D721Med (cell line): ENCODE data around the gene CPD.

ENCODE experiments used
- DNase-seq: peaks from one replicate; pipeline ENCODE4 v3.0.0; 2011; ENCODE audit warnings: low spot score; ENCODE audit not compliant: insufficient read length
- FAIRE-seq: peaks from 2 replicates; lab custom pipeline; 2011; peaks lifted over from hg19 to GRCh38; lab: Jason Lieb, UNC
- TF ChIP-seq, protein P1 (sequence below): IDR thresholded peaks from 2 replicates; pipeline ENCODE4 v1.5.1; 2012; ENCODE audit warnings: mild to moderate bottlenecking, control low read depth; ENCODE audit not compliant: insufficient read depth; ENCODE audit errors: missing control alignments

CPD gene

DNA sequence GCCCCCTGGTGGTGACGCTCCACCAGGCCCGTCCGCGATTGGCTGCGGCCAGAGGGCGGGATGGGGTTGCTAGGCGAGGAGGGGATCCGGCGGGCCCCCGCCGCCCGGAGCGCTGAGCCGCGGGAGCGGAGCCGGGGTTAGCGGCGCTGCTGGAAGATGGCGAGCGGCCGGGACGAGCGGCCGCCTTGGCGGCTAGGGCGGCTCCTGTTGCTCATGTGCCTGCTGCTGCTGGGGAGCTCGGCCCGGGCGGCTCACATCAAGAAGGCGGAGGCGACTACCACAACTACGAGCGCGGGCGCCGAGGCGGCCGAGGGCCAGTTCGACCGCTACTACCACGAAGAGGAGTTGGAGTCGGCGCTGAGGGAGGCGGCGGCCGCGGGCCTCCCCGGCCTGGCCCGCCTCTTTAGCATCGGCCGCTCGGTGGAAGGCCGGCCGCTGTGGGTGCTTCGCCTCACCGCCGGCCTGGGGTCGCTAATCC, at the start of gene CPD:
TSS of gene CPD (plus strand) at position 103 of the 478 bp plus-strand sequence. CDS start at position 157, 54 bp downstream.
- FAIRE-seq (no peak), DNase-seq (peak; percentile 75)
- TF ChIP-seq, protein P1, sequence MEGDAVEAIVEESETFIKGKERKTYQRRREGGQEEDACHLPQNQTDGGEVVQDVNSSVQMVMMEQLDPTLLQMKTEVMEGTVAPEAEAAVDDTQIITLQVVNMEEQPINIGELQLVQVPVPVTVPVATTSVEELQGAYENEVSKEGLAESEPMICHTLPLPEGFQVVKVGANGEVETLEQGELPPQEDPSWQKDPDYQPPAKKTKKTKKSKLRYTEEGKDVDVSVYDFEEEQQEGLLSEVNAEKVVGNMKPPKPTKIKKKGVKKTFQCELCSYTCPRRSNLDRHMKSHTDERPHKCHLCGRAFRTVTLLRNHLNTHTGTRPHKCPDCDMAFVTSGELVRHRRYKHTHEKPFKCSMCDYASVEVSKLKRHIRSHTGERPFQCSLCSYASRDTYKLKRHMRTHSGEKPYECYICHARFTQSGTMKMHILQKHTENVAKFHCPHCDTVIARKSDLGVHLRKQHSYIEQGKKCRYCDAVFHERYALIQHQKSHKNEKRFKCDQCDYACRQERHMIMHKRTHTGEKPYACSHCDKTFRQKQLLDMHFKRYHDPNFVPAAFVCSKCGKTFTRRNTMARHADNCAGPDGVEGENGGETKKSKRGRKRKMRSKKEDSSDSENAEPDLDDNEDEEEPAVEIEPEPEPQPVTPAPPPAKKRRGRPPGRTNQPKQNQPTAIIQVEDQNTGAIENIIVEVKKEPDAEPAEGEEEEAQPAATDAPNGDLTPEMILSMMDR, result no peak

DNA sequence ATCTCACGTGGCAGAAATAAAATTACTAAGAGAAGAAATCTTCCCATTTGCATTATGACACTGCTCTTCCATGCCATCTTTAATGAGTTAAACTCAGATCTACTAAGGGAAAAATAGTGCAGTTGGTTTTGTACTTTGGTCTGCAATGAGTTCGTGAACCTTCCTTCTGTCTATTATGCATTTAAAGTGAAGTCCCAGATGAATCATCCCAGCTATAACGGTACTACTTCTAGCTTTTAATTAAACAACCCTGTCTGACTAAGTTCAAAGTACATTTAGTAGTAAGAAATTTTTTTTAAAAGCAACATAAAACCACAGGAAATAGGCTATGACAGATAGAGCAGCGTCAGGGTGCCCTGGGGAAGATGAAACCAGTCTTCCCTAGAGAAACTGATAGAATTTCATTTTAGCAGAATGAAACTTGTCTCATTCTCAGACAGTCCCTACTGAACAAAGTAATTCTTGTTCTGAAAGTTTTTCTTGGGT, 46.6 kb upstream of the CPD start:
- DNase-seq, result no peak
- TF ChIP-seq, protein P1, result no peak
- no peak for FAIRE-seq

DNA sequence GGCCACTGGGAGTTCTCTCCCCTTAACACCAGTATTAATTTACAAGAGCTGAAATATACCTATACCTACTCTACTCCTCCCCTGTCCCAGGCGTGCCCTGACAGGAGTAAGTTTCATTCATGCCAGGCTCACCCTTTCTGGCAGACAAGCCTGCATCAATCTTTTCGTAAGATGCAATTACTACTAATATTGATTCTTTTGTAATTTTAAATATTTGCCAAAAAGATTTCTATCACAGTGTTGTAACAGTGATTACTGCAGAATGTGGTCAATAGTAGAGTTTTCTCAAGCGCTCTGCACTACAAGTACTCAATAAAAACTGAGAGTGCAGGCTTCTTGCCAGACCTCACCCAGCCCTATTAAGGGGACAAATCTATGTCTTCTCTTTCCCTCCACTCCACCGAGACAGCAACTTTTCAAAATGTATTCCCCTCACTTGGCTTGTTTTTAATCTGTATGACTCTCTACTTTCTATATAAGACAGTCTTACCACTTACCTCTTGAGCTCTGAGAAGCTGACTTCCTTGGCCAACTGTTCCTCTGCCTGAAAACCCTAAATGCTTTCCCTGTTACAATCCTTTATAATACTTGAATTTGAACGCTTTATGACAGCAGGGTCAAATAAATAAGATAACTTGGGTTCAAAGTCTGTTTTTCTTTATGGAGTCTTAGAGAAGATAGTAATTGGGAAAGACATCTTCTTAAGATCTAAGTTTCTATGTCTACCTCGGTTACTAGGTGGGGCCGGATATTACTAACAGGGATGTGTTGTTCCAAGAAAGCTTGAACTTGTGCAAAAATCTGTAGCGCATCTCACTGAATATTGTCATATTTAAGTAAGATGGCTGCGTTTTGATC, 45.0 kb upstream of the CPD start, which contains the start of gene TMIGD1:
TSS of gene TMIGD1 (minus strand) at position 555 of the 858 bp plus-strand sequence. CDS start 1,924 bp downstream, outside the sequence.
- TF ChIP-seq, protein P1, result no peak
- no peak for DNase-seq
- FAIRE-seq, result no peak

DNA sequence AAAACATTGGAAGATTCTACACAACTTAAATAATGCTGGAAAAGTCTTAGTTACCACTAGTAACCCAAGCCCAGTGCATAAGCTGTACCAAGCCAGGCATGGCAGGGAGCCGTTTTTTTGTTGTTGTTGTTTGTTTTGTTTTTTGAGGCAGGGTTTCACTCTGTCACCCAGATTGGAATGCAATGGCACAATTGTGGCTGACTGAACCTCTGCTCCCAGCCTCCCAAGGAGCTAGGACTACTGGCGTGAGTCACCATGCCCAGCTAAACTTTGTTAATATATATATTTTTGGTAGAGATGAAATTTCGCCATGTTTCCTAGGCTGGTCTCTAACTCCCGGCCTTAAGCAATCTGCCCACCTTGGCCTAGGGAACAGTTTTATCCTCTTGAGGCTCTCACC, 44.3 kb upstream of the CPD start:
- DNase-seq, result no peak
- no peak for FAIRE-seq
- TF ChIP-seq, protein P1, result no peak

DNA sequence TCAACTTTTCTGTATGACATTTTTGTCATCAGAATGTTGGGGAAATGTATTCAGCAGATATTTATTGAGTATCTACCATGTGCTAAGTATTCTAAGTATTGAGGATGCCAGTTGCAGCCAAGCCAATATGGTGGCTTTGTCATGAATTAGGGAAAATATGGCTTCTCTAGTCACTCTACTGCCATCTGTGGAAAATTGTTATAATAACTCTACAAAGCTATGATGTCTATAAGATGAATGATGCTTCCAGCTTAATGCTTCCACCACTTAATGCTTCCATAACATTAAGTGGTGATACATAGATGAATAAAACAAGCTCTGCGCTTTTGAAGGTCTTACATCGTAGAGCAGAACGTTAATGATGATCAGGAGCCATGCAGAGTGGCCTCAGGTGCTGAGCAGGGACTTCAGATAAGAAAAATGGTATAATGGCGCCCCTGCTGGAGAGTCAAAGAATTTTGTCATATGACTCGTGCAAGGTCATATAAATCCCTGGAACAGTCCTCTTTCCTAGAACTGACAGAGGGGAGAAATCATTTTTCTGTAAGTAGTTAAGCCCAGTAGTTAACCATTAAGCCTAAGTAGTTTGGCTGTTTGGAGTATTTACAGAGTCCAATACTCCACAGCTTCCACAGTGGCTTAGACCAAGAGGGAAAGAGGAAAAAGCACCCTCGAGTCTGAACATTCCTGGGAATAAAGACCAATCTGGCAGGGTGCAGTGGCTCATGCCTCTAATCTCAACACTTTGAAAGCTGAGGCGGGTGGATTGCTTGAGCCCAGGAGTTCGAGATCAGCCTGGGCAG, 42.2 kb upstream of the CPD start:
- no peak for FAIRE-seq
- DNase-seq, result peak; percentile 18
- TF ChIP-seq, protein P1, result peak; percentile 73

DNA sequence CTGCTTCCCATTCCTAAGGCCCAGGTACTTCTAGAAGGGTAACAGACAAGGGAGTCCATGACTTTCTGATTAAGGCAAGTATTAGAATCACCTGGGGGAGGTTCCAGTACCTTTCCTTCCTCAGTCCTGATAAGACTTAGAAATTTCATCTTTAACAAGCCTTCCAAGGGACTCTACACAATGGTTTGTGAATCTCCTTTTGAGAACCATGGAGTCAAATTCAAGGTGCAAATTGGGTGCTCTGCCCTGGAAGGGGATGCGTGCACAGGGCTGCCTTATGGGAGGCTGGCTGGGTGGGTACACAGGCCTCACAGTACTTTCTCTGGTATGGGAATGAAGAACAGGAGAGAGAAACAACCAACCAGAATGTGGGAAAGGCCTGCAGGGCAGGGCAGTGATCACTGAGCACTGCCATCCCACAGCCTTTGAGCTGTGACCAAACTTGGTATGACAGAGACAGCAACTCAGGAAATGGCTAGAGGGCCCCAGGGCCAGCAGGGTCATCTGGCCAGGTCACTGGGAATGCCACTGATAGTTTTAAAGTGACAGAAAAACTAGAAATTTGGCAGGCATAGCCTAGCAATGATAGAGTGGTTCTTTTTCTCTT, 41.2 kb upstream of the CPD start:
- FAIRE-seq, result no peak
- no peak for DNase-seq

More for the DNA sequence above, 41.2 kb upstream of the CPD start:
- TF ChIP-seq, protein P1, result no peak
